Measurements from ENCODE around the gene PHTF2.
"Not testable (repeated sequence)": the region's sequence is repeated elsewhere in the genome, so short reads cannot be mapped to it uniquely, and the experiment has no call there.

PHTF2 gene

GRCh38 chr7:77993838-77994237, 195.3 kb downstream of the PHTF2 start:
- H3K4me3 ChIP-seq (ENCODE audit: low read depth, low read length), result no peak overlapping the region
- no peak for DNase-seq (ENCODE audit: low read depth)
- TF ChIP-seq POLR2A (IDR thresholded peaks at IDR 0.05; ENCODE audit: extremely low read depth, insufficient read length), result no peak
- no peak for TF ChIP-seq MYC (IDR thresholded peaks at IDR 0.05; ENCODE audit: low read depth, low read length)
- TF ChIP-seq MAX (IDR thresholded peaks at IDR 0.05; ENCODE audit: low read depth, low read length), result no peak
- no peak for TF ChIP-seq CTCF (IDR thresholded peaks at IDR 0.05; ENCODE audit: low read depth, low read length)

- no peak for DNase-seq (ENCODE audit: low read depth)
- H3K4me3 ChIP-seq (ENCODE audit: low read depth, low read length), result no peak overlapping the region
- TF ChIP-seq MYC (IDR thresholded peaks at IDR 0.05; ENCODE audit: low read depth, low read length) (no peak), POLR2A (IDR thresholded peaks at IDR 0.05; ENCODE audit: extremely low read depth, insufficient read length) (no peak), MAX (IDR thresholded peaks at IDR 0.05; ENCODE audit: low read depth, low read length) (no peak), CTCF (IDR thresholded peaks at IDR 0.05; ENCODE audit: low read depth, low read length) (peak; percentile 21)
Measured at GRCh38 chr7:77995717-77996116, 197.1 kb downstream of the PHTF2 start.

- DNase-seq (ENCODE audit: low read depth); H3K4me3 ChIP-seq (ENCODE audit: low read depth, low read length): not testable (repeated sequence)
Measured at GRCh38 chr7:77999168-77999567, 200.6 kb downstream of the PHTF2 start.

- H3K4me3 ChIP-seq (ENCODE audit: low read depth, low read length), result no peak overlapping the region
- no peak for TF ChIP-seq POLR2A (IDR thresholded peaks at IDR 0.05; ENCODE audit: extremely low read depth, insufficient read length)
- TF ChIP-seq CTCF (IDR thresholded peaks at IDR 0.05; ENCODE audit: low read depth, low read length), result no peak
- TF ChIP-seq MAX (IDR thresholded peaks at IDR 0.05; ENCODE audit: low read depth, low read length), result no peak
- no peak for TF ChIP-seq MYC (IDR thresholded peaks at IDR 0.05; ENCODE audit: low read depth, low read length)
- no peak for DNase-seq (ENCODE audit: low read depth)
Measured at GRCh38 chr7:78002021-78002420, 203.4 kb downstream of the PHTF2 start.

- no peak overlapping the region for H3K4me3 ChIP-seq (ENCODE audit: low read depth, low read length)
- no peak for TF ChIP-seq POLR2A (IDR thresholded peaks at IDR 0.05; ENCODE audit: extremely low read depth, insufficient read length)
- TF ChIP-seq CTCF (IDR thresholded peaks at IDR 0.05; ENCODE audit: low read depth, low read length), result no peak
- TF ChIP-seq MAX (IDR thresholded peaks at IDR 0.05; ENCODE audit: low read depth, low read length), result no peak
- TF ChIP-seq MYC (IDR thresholded peaks at IDR 0.05; ENCODE audit: low read depth, low read length), result no peak
- DNase-seq (ENCODE audit: low read depth), result no peak
Measured at GRCh38 chr7:78002715-78003114, 204.1 kb downstream of the PHTF2 start.

- TF ChIP-seq POLR2A (IDR thresholded peaks at IDR 0.05; ENCODE audit: extremely low read depth, insufficient read length) (no peak), CTCF (IDR thresholded peaks at IDR 0.05; ENCODE audit: low read depth, low read length) (no peak), MYC (IDR thresholded peaks at IDR 0.05; ENCODE audit: low read depth, low read length) (no peak), MAX (IDR thresholded peaks at IDR 0.05; ENCODE audit: low read depth, low read length) (no peak)
- DNase-seq (ENCODE audit: low read depth), result no peak
- no peak overlapping the region for H3K4me3 ChIP-seq (ENCODE audit: low read depth, low read length)
Measured at GRCh38 chr7:78006063-78006755, 207.6 kb downstream of the PHTF2 start.

Data from NB4 (cell line).